Measurements from ENCODE around the gene ICE2.

Gene ICE2

GRCh38 chr15:60457985-60458384, 21.0 kb downstream of the ICE2 start:
- no peak for DNase-seq (ENCODE audit: low read depth in 2 of 3, low spot score in 1 of 3)

GRCh38 chr15:60454824-60455223, 24.1 kb downstream of the ICE2 start:
- DNase-seq (ENCODE audit: low read depth in 2 of 3, low spot score in 1 of 3), result no peak

- DNase-seq (ENCODE audit: low read depth in 2 of 3, low spot score in 1 of 3), result no peak
These were observed 30.1 kb downstream of the ICE2 start for GRCh38 chr15:60448668-60449360.

- DNase-seq (ENCODE audit: low read depth in 2 of 3, low spot score in 1 of 3), result no peak
These were observed 34.5 kb downstream of the ICE2 start for GRCh38 chr15:60444289-60444912.

GRCh38 chr15:60442763-60443162, 36.2 kb downstream of the ICE2 start:
- DNase-seq (ENCODE audit: low read depth in 2 of 3, low spot score in 1 of 3), result no peak

- DNase-seq (ENCODE audit: low read depth in 2 of 3, low spot score in 1 of 3), result no peak
These were observed 36.8 kb downstream of the ICE2 start for GRCh38 chr15:60442031-60442650.

- no peak for DNase-seq (ENCODE audit: low read depth in 2 of 3, low spot score in 1 of 3)
These were observed 37.6 kb downstream of the ICE2 start for GRCh38 chr15:60441331-60441730.

GRCh38 chr15:60438646-60439045, 40.3 kb downstream of the ICE2 start:
- no peak for DNase-seq (ENCODE audit: low read depth in 2 of 3, low spot score in 1 of 3)

- no peak for DNase-seq (ENCODE audit: low read depth in 2 of 3, low spot score in 1 of 3)
These were observed 50.0 kb downstream of the ICE2 start for GRCh38 chr15:60428935-60429334.

GRCh38 chr15:60426870-60427508, 52.0 kb downstream of the ICE2 start:
- no peak for DNase-seq (ENCODE audit: low read depth in 2 of 3, low spot score in 1 of 3)

GRCh38 chr15:60425461-60425860, 53.5 kb downstream of the ICE2 start:
- DNase-seq (ENCODE audit: low read depth in 2 of 3, low spot score in 1 of 3), result no peak

- no peak for DNase-seq (ENCODE audit: low read depth in 2 of 3, low spot score in 1 of 3)
These were observed 54.9 kb downstream of the ICE2 start for GRCh38 chr15:60424006-60424405.

- DNase-seq (ENCODE audit: low read depth in 2 of 3, low spot score in 1 of 3), result no peak
These were observed 55.4 kb downstream of the ICE2 start for GRCh38 chr15:60423537-60423936.

- no peak for DNase-seq (ENCODE audit: low read depth in 2 of 3, low spot score in 1 of 3)
These were observed 57.4 kb downstream of the ICE2 start for GRCh38 chr15:60421544-60421943.

- no peak for DNase-seq (ENCODE audit: low read depth in 2 of 3, low spot score in 1 of 3)
These were observed 58.7 kb downstream of the ICE2 start for GRCh38 chr15:60420203-60420716.

- no peak for DNase-seq (ENCODE audit: low read depth in 2 of 3, low spot score in 1 of 3)
These were observed 59.2 kb downstream of the ICE2 start for GRCh38 chr15:60419753-60420152.

GRCh38 chr15:60418096-60418495, 60.8 kb downstream of the ICE2 start:
- DNase-seq (ENCODE audit: low read depth in 2 of 3, low spot score in 1 of 3), result no peak

GRCh38 chr15:60417112-60417511, 61.8 kb downstream of the ICE2 start:
- no peak for DNase-seq (ENCODE audit: low read depth in 2 of 3, low spot score in 1 of 3)

- DNase-seq (ENCODE audit: low read depth in 2 of 3, low spot score in 1 of 3), result no peak
These were observed 62.5 kb downstream of the ICE2 start for GRCh38 chr15:60416484-60416883.

- DNase-seq (ENCODE audit: low read depth in 2 of 3, low spot score in 1 of 3), result no peak
These were observed 64.8 kb downstream of the ICE2 start for GRCh38 chr15:60414016-60414682.

GRCh38 chr15:60413231-60413824, 65.6 kb downstream of the ICE2 start:
- no peak for DNase-seq (ENCODE audit: low read depth in 2 of 3, low spot score in 1 of 3)
